SK-N-SH (cell line): ENCODE measurements around the gene SYNGR4. TPM values are rescaled to one million over a fixed set of nuclear protein-coding genes. Genes with fewer than 3 reads are reported as not detected.

Source experiments
- CTCF ChIA-PET: fragments of 300-600, 350-600 bp; formaldehyde crosslinking; extraction: SDS; loops from one replicate; lab custom pipeline; 2021; lab: Yijun Ruan, JAX
- POLR2A ChIA-PET: fragments of 350-600 bp; sonication (Branson Sonifier 250); formaldehyde crosslinking; extraction: SDS; loops from one replicate; lab custom pipeline; 2020; ENCODE audit warnings: antibody characterized with exemption, inconsistent platforms; lab: Yijun Ruan, JAX
- DNase-seq: peaks from one replicate; pipeline ENCODE4 v3.0.0; 2012
- H2AFZ ChIP-seq: fragments of 200-600 bp; sonication (generic); 2 replicates; pipeline ENCODE4 v1.8.1; 2016; ENCODE audit warnings: antibody characterized with exemption, mild to moderate bottlenecking, low read depth
- H3F3A ChIP-seq: fragments of 200-600 bp; sonication (generic); replicated peaks from 2 replicates; pipeline ENCODE3; 2016; ENCODE audit warnings: antibody characterized with exemption, mild to moderate bottlenecking; ENCODE audit not compliant: insufficient read depth
- H3K27ac ChIP-seq, 2 experiments: fragments of 200-500 bp in 1 of 2; fragments of 200-600 bp in 1 of 2; sonication (Bioruptor generic) in 1 of 2; sonication (generic), shearing (Covaris generic) in 1 of 2; 2 replicates each; pipeline versions ENCODE4 v1.5.1 to v1.6.1; 2014 to 2016; ENCODE audit warnings: low read depth in 2 of 2, inconsistent platforms in 1 of 2, low read length in 1 of 2, mild to moderate bottlenecking in 1 of 2, mixed read lengths in 1 of 2
- H3K27me3 ChIP-seq: fragments of 200-600 bp; sonication (generic), shearing (Covaris generic); 2 replicates; pipeline ENCODE4 v1.6.1; 2016; ENCODE audit warnings: mixed run types; ENCODE audit not compliant: insufficient read depth
- H3K36me3 ChIP-seq, 2 experiments: fragments of 200-500 bp in 1 of 2; fragments of 200-600 bp in 1 of 2; sonication (Bioruptor generic) in 1 of 2; sonication (generic) in 1 of 2; replicated peaks in 1 of 2; 2 replicates each; pipeline versions ENCODE3 to v1.5.1; 2014 to 2016; ENCODE audit warnings: low read length in 1 of 2, mild to moderate bottlenecking in 1 of 2; ENCODE audit not compliant: insufficient read depth in 2 of 2, control insufficient read depth in 1 of 2
- H3K4me1 ChIP-seq, 2 experiments: fragments of 200-500 bp in 1 of 2; fragments of 200-600 bp in 1 of 2; sonication (Bioruptor generic) in 1 of 2; sonication (generic), shearing (Covaris generic) in 1 of 2; 2 replicates each; pipeline versions ENCODE4 v1.5.1 to v1.6.1; 2014 to 2016; ENCODE audit warnings: low read depth in 1 of 2, low read length in 1 of 2, mixed run types in 1 of 2; ENCODE audit not compliant: insufficient read depth in 2 of 2, control insufficient read depth in 1 of 2
- H3K4me2 ChIP-seq: fragments of 200-600 bp; sonication (generic), shearing (Covaris generic); 2 replicates; pipeline ENCODE4 v1.6.1; 2017; ENCODE audit warnings: mixed run types
- H3K4me3 ChIP-seq, 2 experiments: fragments of 200-500 bp in 1 of 2; fragments of 200-600 bp in 1 of 2; sonication (Bioruptor generic) in 1 of 2; sonication (generic), shearing (Covaris generic) in 1 of 2; 2 replicates each; pipeline versions ENCODE4 v1.5.1 to v1.8.1; 2014 to 2016; ENCODE audit warnings: low read depth in 2 of 2, inconsistent platforms in 1 of 2, low read length in 1 of 2, mild to moderate bottlenecking in 1 of 2, mixed read lengths in 1 of 2, moderate library complexity in 1 of 2
- H3K79me2 ChIP-seq: fragments of 200-600 bp; sonication (generic); 2 replicates; pipeline ENCODE4 v1.8.1; 2017; ENCODE audit warnings: mild to moderate bottlenecking; ENCODE audit not compliant: insufficient read depth
- H3K9ac ChIP-seq: fragments of 200-600 bp; sonication (generic); 2 replicates; pipeline ENCODE4 v1.6.1; 2017; ENCODE audit warnings: mixed run types
- H3K9me2 ChIP-seq: fragments of 200-600 bp; sonication (generic); 2 replicates; pipeline ENCODE4 v1.6.1; 2017; ENCODE audit warnings: mixed run types
- H3K9me3 ChIP-seq: fragments of 200-600 bp; sonication (generic); 2 replicates; pipeline ENCODE4 v1.6.1; 2017; ENCODE audit warnings: mixed run types, mild to moderate bottlenecking, moderate library complexity
- H4K20me1 ChIP-seq: fragments of 200-600 bp; sonication (generic); 2 replicates; pipeline ENCODE4 v1.6.1; 2017; ENCODE audit warnings: mild to moderate bottlenecking, mixed run types; ENCODE audit not compliant: insufficient read depth
- CHD2 ChIP-seq: fragments of 150-350 bp; IDR thresholded peaks from 2 replicates; pipeline ENCODE4 v1.6.1; 2018; ENCODE audit warnings: low read length; ENCODE audit not compliant: partially characterized antibody
- CTCF ChIP-seq: fragments of 200-600 bp; sonication (generic); IDR thresholded peaks from 2 replicates; pipeline ENCODE4 v1.6.1; 2017; ENCODE audit warnings: antibody characterized with exemption, mild to moderate bottlenecking, moderate library complexity
- EP300 ChIP-seq, 2 experiments: IDR thresholded peaks; 2 replicates each; pipeline versions ENCODE4 v1.4.0 to v1.6.1; 2012; ENCODE audit warnings: borderline replicate concordance in 1 of 2, low read depth in 1 of 2, low read length in 1 of 2
- FOSL2 ChIP-seq: IDR thresholded peaks from 2 replicates; pipeline ENCODE4 v1.4.0; 2012; ENCODE audit warnings: low read depth, mild to moderate bottlenecking, moderate library complexity, borderline replicate concordance
- GABPA ChIP-seq: IDR thresholded peaks from 2 replicates; pipeline ENCODE4 v1.4.0; 2012; ENCODE audit warnings: low read depth, mild to moderate bottlenecking
- GATA2 ChIP-seq: sonication (generic); formaldehyde crosslinking; IDR thresholded peaks from 2 replicates; pipeline ENCODE4 v1.5.0; 2020; ENCODE audit warnings: mild to moderate bottlenecking, missing genetic modification reagents
- JUND ChIP-seq: IDR thresholded peaks from 2 replicates; pipeline ENCODE4 v1.4.0; 2012
- MAX ChIP-seq: IDR thresholded peaks from 2 replicates; pipeline ENCODE4 v1.4.0; 2012; ENCODE audit warnings: low read depth
- NFIC ChIP-seq: IDR thresholded peaks from 2 replicates; pipeline ENCODE4 v1.4.0; 2012; ENCODE audit warnings: borderline replicate concordance
- PBX3 ChIP-seq: IDR thresholded peaks from 2 replicates; pipeline ENCODE4; 2012
- RCOR1 ChIP-seq: fragments of 150-350 bp; IDR thresholded peaks from 2 replicates; pipeline ENCODE4 v1.6.1; 2017; ENCODE audit warnings: antibody characterized with exemption, low read length
- RXRA ChIP-seq: IDR thresholded peaks from 2 replicates; pipeline ENCODE4 v1.4.0; 2012; ENCODE audit warnings: low read depth, mild to moderate bottlenecking, borderline replicate concordance
- SMC3 ChIP-seq: IDR thresholded peaks from 2 replicates; pipeline ENCODE4 v1.6.1; 2012; ENCODE audit warnings: low read depth, low read length, improper control_type of control experiment
- TEAD4 ChIP-seq: IDR thresholded peaks from 2 replicates; pipeline ENCODE4 v1.4.0; 2012; ENCODE audit warnings: mild to moderate bottlenecking, borderline replicate concordance; ENCODE audit not compliant: insufficient read depth
- WGBS: methylation state at CpG from one replicate; pipeline ENCODE4 v1.1.6; 2017; ENCODE audit warnings: low lambda C conversion rate; 5-methylcytosine and 5-hydroxymethylcytosine counted together
- polyA plus RNA-seq, 3 experiments: library from polyadenylated mRNA; depleted of rRNA; stranded (reverse); fragments of >200 nt; gene quantifications; 2 replicates each; pipeline ENCODE4 v1.2.3, GENCODE V29; 2012
- TF ChIP-seq, protein P1 (sequence below): fragments of 150-350 bp; IDR thresholded peaks from 2 replicates; pipeline ENCODE4 v1.6.1; 2017; ENCODE audit warnings: antibody characterized with exemption, low read length, low read depth, borderline replicate concordance

SYNGR4 gene
- polyA plus RNA-seq, 1 of the 3 experiments (the other 2 are of a cell fraction): 0.08 TPM

- TF ChIP-seq CTCF: no peak
- TF ChIP-seq NFIC: no peak
- TF ChIP-seq GABPA: no peak
- no peak for TF ChIP-seq FOSL2
These were observed 33.3 kb downstream of the SYNGR4 start (continued) for GRCh38 chr19:48397263-48398101.

- Histone ChIP-seq H3K4me2 (peak overlapping the region; percentile 71), H4K20me1 (no peaks in the 10 kb centered on the region), H3K4me1 (peaks cover 4 to 41% of the 10 kb centered on the region in 2 experiments; a peak in 3 of 4 replicates), H3K36me3 (no peaks in the 10 kb centered on the region), H3K4me3 (peak overlapping the region; percentile 51 to 52), H3K9me3 (no peaks in the 10 kb centered on the region), H3K9ac (peak overlapping the region; percentile 72), H3K27ac (peak overlapping the region in 1 of 2 experiments; percentile 50; a peak in 2 of 4 replicates), H2AFZ (peak overlapping the region; percentile 75; the same call in 1 of the 2 replicates), H3K9me2 (no peaks in the 10 kb centered on the region), H3K27me3 (no peaks in the 10 kb centered on the region), H3K79me2 (no peaks in the 10 kb centered on the region), H3F3A (peaks cover 18% of the 10 kb centered on the region)
- no peak for DNase-seq
- no peak for TF ChIP-seq CHD2
- no peak for TF ChIP-seq SMC3
- no peak for TF ChIP-seq PBX3
- TF ChIP-seq RXRA: no peak
- TF ChIP-seq MAX: no peak
- TF ChIP-seq GATA2 (CRISPR knock-in tag): no peak
- TF ChIP-seq EP300 (IDR thresholded peaks at IDR 0.05; ENCODE audit: borderline replicate concordance in 1 of 2, low read depth in 1 of 2, low read length in 1 of 2): no peak
- TF ChIP-seq TEAD4: no peak
- no peak for TF ChIP-seq FOSL2
- TF ChIP-seq, protein P1, sequence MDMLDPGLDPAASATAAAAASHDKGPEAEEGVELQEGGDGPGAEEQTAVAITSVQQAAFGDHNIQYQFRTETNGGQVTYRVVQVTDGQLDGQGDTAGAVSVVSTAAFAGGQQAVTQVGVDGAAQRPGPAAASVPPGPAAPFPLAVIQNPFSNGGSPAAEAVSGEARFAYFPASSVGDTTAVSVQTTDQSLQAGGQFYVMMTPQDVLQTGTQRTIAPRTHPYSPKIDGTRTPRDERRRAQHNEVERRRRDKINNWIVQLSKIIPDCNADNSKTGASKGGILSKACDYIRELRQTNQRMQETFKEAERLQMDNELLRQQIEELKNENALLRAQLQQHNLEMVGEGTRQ: no peak
- TF ChIP-seq JUND: no peak
- no peak for TF ChIP-seq RCOR1
- ChIA-PET CTCF (interaction anchor here (1.0 kb wide), 1 partner anchor 107 kb away, joined by 3 read pairs; no protein-coding TSS in a partner anchor), POLR2A (no interaction called here)
- WGBS: 10% methylated on average over 17 of the region's 17 CpGs
These were observed 33.9 kb downstream of the SYNGR4 start for GRCh38 chr19:48398102-48398374.
